HepG2 (cell line): ENCODE results near the gene CNP. TPM values are rescaled to one million over a fixed set of nuclear protein-coding genes. Genes with fewer than 3 reads are reported as not detected.

Experiments
- CBX2 ChIP-seq, 2 experiments: fragments of 200-600 bp in 1 of 2; sonication (generic); formaldehyde crosslinking in 1 of 2; IDR thresholded peaks; 2 replicates each; pipeline versions ENCODE4 v1.7.0 to v1.8.1; 2018 to 2022; ENCODE audit warnings: low read depth in 2 of 2, low read length in 1 of 2, mild to moderate bottlenecking in 1 of 2, missing genetic modification reagents in 1 of 2
- DNMT1 ChIP-seq: sonication (generic); formaldehyde crosslinking; IDR thresholded peaks from 2 replicates; pipeline ENCODE4 v1.5.1; 2020; ENCODE audit warnings: mild to moderate bottlenecking, missing genetic modification reagents
- FOSL2 ChIP-seq: sonication (generic); formaldehyde crosslinking; IDR thresholded peaks from 2 replicates; pipeline ENCODE4 v1.4.0; 2020; ENCODE audit warnings: missing genetic modification reagents
- FOXA3 ChIP-seq: IDR thresholded peaks from 2 replicates; pipeline ENCODE4 v1.6.1; 2016; ENCODE audit warnings: missing genetic modification reagents, missing compliant biosample characterization
- FOXC1 ChIP-seq: sonication (generic); formaldehyde crosslinking; IDR thresholded peaks from 2 replicates; pipeline ENCODE4 v1.8.0; 2022; ENCODE audit warnings: mild to moderate bottlenecking, missing genetic modification reagents, borderline replicate concordance
- IKZF1 ChIP-seq: fragments of 450-650 bp; IDR thresholded peaks from 2 replicates; pipeline ENCODE4 v1.7.1; 2016
- KLF12 ChIP-seq: sonication (generic); formaldehyde crosslinking; IDR thresholded peaks from 2 replicates; pipeline ENCODE4 v1.4.0; 2020; ENCODE audit warnings: missing genetic modification reagents, borderline replicate concordance
- MAFG ChIP-seq: sonication (generic); formaldehyde crosslinking; IDR thresholded peaks from 2 replicates; pipeline ENCODE4 v1.5.1; 2020; ENCODE audit warnings: mild to moderate bottlenecking, missing genetic modification reagents
- MIXL1 ChIP-seq: IDR thresholded peaks from 2 replicates; pipeline ENCODE4 v1.6.1; 2016
- NFKBIZ ChIP-seq: IDR thresholded peaks from 2 replicates; pipeline ENCODE4 v1.6.1; 2018; ENCODE audit warnings: missing genetic modification reagents, missing compliant biosample characterization
- NFYB ChIP-seq: sonication (generic); formaldehyde crosslinking; IDR thresholded peaks from 2 replicates; pipeline ENCODE4 v1.4.0; 2020; ENCODE audit warnings: missing genetic modification reagents
- SIN3B ChIP-seq: fragments of 150-350 bp; IDR thresholded peaks from 2 replicates; pipeline ENCODE4 v1.6.1; 2014; ENCODE audit warnings: low read length
- TRIM24 ChIP-seq: sonication (generic); formaldehyde crosslinking; IDR thresholded peaks from 2 replicates; pipeline ENCODE4 v1.8.0; 2022; ENCODE audit warnings: mild to moderate bottlenecking, missing genetic modification reagents
- YY1 ChIP-seq: IDR thresholded peaks from 2 replicates; pipeline ENCODE4 v1.6.1; 2011; ENCODE audit warnings: low read length, low read depth, moderate library complexity, mild to moderate bottlenecking; ENCODE audit not compliant: insufficient read depth, insufficient replicate concordance
- ZBTB42 ChIP-seq: sonication (generic); formaldehyde crosslinking; IDR thresholded peaks from 2 replicates; pipeline ENCODE4 v1.5.0; 2020; ENCODE audit warnings: mild to moderate bottlenecking, missing genetic modification reagents
- ZFP1 ChIP-seq: IDR thresholded peaks from 2 replicates; pipeline ENCODE4 v1.6.1; 2016
- ZNF143 ChIP-seq: sonication (generic); formaldehyde crosslinking; IDR thresholded peaks from 2 replicates; pipeline ENCODE4 v1.4.0; 2020; ENCODE audit warnings: missing genetic modification reagents
- ZNF180 ChIP-seq: sonication (generic); formaldehyde crosslinking; IDR thresholded peaks from 2 replicates; pipeline ENCODE4 v1.4.0; 2020; ENCODE audit warnings: low read depth, missing genetic modification reagents, borderline replicate concordance
- ZNF282 ChIP-seq: fragments of 450-650 bp; IDR thresholded peaks from 2 replicates; pipeline ENCODE4 v1.6.1; 2018; ENCODE audit not compliant: partially characterized antibody
- ZNF296 ChIP-seq: sonication (generic); formaldehyde crosslinking; conservative IDR thresholded peaks from 2 replicates; pipeline ENCODE4 v1.5.0; 2020; ENCODE audit warnings: mild to moderate bottlenecking, missing genetic modification reagents
- ZNF317 ChIP-seq: sonication (generic); formaldehyde crosslinking; IDR thresholded peaks from 2 replicates; pipeline ENCODE4 v1.5.0; 2020; ENCODE audit warnings: mild to moderate bottlenecking, missing genetic modification reagents
- ZNF34 ChIP-seq: sonication (generic); formaldehyde crosslinking; IDR thresholded peaks from 2 replicates; pipeline ENCODE4 v1.4.0; 2020; ENCODE audit warnings: mild to moderate bottlenecking, missing genetic modification reagents, borderline replicate concordance
- ZNF639 ChIP-seq: conservative IDR thresholded peaks from 2 replicates; pipeline ENCODE4 v1.6.1; 2018; ENCODE audit warnings: missing genetic modification reagents
- ZNF841 ChIP-seq: sonication (generic); formaldehyde crosslinking; IDR thresholded peaks from 2 replicates; pipeline ENCODE4 v1.8.1; 2023; ENCODE audit warnings: missing genetic modification reagents, borderline replicate concordance
- polyA plus RNA-seq, 8 experiments: library from polyadenylated mRNA; depleted of rRNA in 3 of 8; stranded (reverse) in 7 of 8; unstranded in 1 of 8; fragments of >200 nt; fragmentation: Illumina TruSeq in 4 of 8; extraction: Trizol in 4 of 8; gene quantifications; 2 replicates each; pipeline versions ENCODE4 v1.2.1 to v1.2.3, GENCODE V29; 2011 to 2016; ENCODE audit warnings: low read depth in 4 of 8, missing spikeins in 1 of 8, mixed read lengths in 1 of 8; ENCODE audit not compliant: insufficient read depth in 1 of 8
- total RNA-seq, 5 experiments: library from RNA; depleted of rRNA; stranded (reverse); fragments of >200 nt; fragmentation: Illumina TruSeq; extraction: Trizol; gene quantifications; 2 replicates each; pipeline ENCODE4 v1.2.3, GENCODE V29; 2016; ENCODE audit warnings: low read depth in 1 of 5
- TF ChIP-seq, protein P1 (sequence below): sonication (generic); formaldehyde crosslinking; IDR thresholded peaks from 2 replicates; pipeline ENCODE4 v1.5.1; 2020; ENCODE audit warnings: missing genetic modification reagents, mild to moderate bottlenecking, borderline replicate concordance
- TF ChIP-seq, protein P2 (sequence below): sonication (generic); formaldehyde crosslinking; IDR thresholded peaks from 2 replicates; pipeline ENCODE4 v1.5.0; 2020; ENCODE audit warnings: mild to moderate bottlenecking, low read depth, missing genetic modification reagents, borderline replicate concordance
- TF ChIP-seq, protein P3 (sequence below): sonication (generic); formaldehyde crosslinking; IDR thresholded peaks from 2 replicates; pipeline ENCODE4 v1.5.1; 2020; ENCODE audit warnings: missing genetic modification reagents, mild to moderate bottlenecking, borderline replicate concordance

The CNP gene
- total and polyA plus RNA-seq, 2 of the 13 experiments (the other 11 are each of a cell fraction or from before 2014, with no cell fraction given): 97.2 to 161 TPM

GRCh38 chr17:42019509-42020404 lies 53.2 kb downstream of the CNP start, which contains the start of gene NKIRAS2 (continued):
- TF ChIP-seq, protein P1, sequence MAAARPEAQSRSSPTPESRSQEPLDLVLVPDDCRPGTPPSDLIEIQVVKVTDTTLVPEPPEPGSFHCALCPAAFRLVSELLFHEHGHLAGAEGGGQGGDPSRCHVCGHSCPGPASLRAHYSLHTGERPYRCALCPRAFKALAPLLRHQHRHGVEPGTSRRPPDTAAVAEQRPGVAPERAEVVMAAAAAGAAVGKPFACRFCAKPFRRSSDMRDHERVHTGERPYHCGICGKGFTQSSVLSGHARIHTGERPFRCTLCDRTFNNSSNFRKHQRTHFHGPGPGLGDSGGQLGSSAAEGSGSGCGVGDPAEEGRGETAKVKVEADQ (CRISPR knock-in tag): peak; percentile 91; the same call in 1 of the 2 replicates
- no peak for TF ChIP-seq CBX2 (IDR thresholded peaks at IDR 0.05; ENCODE audit: low read depth, low read length)
- TF ChIP-seq CBX2 (CRISPR knock-in tag; IDR thresholded peaks at IDR 0.05; ENCODE audit: low read depth): no peak
- no peak for TF ChIP-seq MAFG (CRISPR knock-in tag)
- TF ChIP-seq ZNF639 (CRISPR knock-in tag): peak; percentile 99
- TF ChIP-seq ZNF317 (CRISPR knock-in tag): peak; percentile 72
- peak; percentile 58; the same call in 1 of the 2 replicates for TF ChIP-seq ZNF143
- no peak for TF ChIP-seq TRIM24
- no peak for TF ChIP-seq IKZF1
- TF ChIP-seq NFYB (CRISPR knock-in tag): peak; percentile 23; the same call in 1 of the 2 replicates
- TF ChIP-seq, protein P2, sequence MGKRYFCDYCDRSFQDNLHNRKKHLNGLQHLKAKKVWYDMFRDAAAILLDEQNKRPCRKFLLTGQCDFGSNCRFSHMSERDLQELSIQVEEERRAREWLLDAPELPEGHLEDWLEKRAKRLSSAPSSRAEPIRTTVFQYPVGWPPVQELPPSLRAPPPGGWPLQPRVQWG (CRISPR knock-in tag): no peak
- peak; percentile 75 for TF ChIP-seq FOXA3 (CRISPR knock-in tag)
- no peak; the same call in 1 of the 2 replicates for TF ChIP-seq ZFP1 (CRISPR knock-in tag)
- TF ChIP-seq, protein P3, sequence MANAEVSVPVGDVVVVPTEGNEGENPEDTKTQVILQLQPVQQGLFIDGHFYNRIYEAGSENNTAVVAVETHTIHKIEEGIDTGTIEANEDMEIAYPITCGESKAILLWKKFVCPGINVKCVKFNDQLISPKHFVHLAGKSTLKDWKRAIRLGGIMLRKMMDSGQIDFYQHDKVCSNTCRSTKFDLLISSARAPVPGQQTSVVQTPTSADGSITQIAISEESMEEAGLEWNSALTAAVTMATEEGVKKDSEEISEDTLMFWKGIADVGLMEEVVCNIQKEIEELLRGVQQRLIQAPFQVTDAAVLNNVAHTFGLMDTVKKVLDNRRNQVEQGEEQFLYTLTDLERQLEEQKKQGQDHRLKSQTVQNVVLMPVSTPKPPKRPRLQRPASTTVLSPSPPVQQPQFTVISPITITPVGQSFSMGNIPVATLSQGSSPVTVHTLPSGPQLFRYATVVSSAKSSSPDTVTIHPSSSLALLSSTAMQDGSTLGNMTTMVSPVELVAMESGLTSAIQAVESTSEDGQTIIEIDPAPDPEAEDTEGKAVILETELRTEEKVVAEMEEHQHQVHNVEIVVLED (CRISPR knock-in tag): peak; percentile 88
- TF ChIP-seq ZNF282: no peak
- no peak; the same call in 1 of the 2 replicates for TF ChIP-seq ZBTB42 (CRISPR knock-in tag)
- TF ChIP-seq NFKBIZ (CRISPR knock-in tag): no peak
- peak; percentile 66; the same call in 1 of the 2 replicates for TF ChIP-seq FOSL2 (CRISPR knock-in tag)
- no peak for TF ChIP-seq ZNF841 (CRISPR knock-in tag)
- no peak for TF ChIP-seq SIN3B
- no peak for TF ChIP-seq ZNF180 (CRISPR knock-in tag)
- peak; percentile 95; the same call in 1 of the 2 replicates for TF ChIP-seq ZNF34
- TF ChIP-seq KLF12: peak; percentile 54; the same call in 1 of the 2 replicates
- peak; percentile 89 for TF ChIP-seq YY1
- TF ChIP-seq FOXC1 (CRISPR knock-in tag): peak; percentile 89; the same call in 1 of the 2 replicates
- TF ChIP-seq DNMT1 (CRISPR knock-in tag): no peak
- peak; percentile 87 for TF ChIP-seq MIXL1 (CRISPR knock-in tag)
- TF ChIP-seq ZNF296: 0 out of 2 replicates have a peak, but pooled peaks have one; percentile 72
